Activated naive CD8-positive, alpha-beta T cell treated with anti-CD3 and anti-CD28 coated beads, Interleukin-2, amount 50 U/mL, for 24 hours (primary cell): ENCODE results near the gene ADAM12.
"Not testable (repeated sequence)": the region's sequence is repeated elsewhere in the genome, so short reads cannot be mapped to it uniquely, and the experiment has no call there.

Source experiments
- ATAC-seq: fragments of 150-1000 bp; cut with Tn5 transposase; one replicate; pipeline ENCODE4 v1.10.0; 2021
- DNase-seq: peaks from one replicate; pipeline ENCODE4 v3.0.0; 2021
- H3K27ac Mint-ChIP-seq: one replicate; pipeline ENCODE4 v1.8.0; 2021; ENCODE audit warnings: mild to moderate bottlenecking, mixed read lengths
- H3K27me3 Mint-ChIP-seq: one replicate; pipeline ENCODE4 v1.8.0; 2021; ENCODE audit warnings: mixed read lengths
- H3K36me3 Mint-ChIP-seq: one replicate; pipeline ENCODE4 v1.8.0; 2021; ENCODE audit warnings: low read depth, mixed read lengths
- H3K4me1 Mint-ChIP-seq: one replicate; pipeline ENCODE4 v1.8.0; 2021; ENCODE audit warnings: mixed read lengths
- H3K4me3 Mint-ChIP-seq: one replicate; pipeline ENCODE4 v1.8.0; 2021; ENCODE audit warnings: mild to moderate bottlenecking, moderate library complexity, mixed read lengths
- H3K9me3 Mint-ChIP-seq: one replicate; pipeline ENCODE4 v1.8.0; 2021; ENCODE audit warnings: mixed read lengths

The ADAM12 gene

GRCh38 chr10:126049759-126050700 lies 338.2 kb downstream of the ADAM12 start:
- no peaks in the 10 kb centered on the region for H3K36me3 Mint-ChIP-seq
- H3K27ac Mint-ChIP-seq, result no peak overlapping the region
- DNase-seq (no peak), ATAC-seq (no peak)
- no peaks in the 10 kb centered on the region for H3K9me3 Mint-ChIP-seq
- H3K27me3 Mint-ChIP-seq, result peaks cover 5% of the 10 kb centered on the region
- H3K4me3 Mint-ChIP-seq, result no peak overlapping the region
- no peaks in the 10 kb centered on the region for H3K4me1 Mint-ChIP-seq

GRCh38 chr10:126047749-126048148 lies 340.5 kb downstream of the ADAM12 start:
- not testable (repeated sequence) for H3K36me3 Mint-ChIP-seq, H3K27ac Mint-ChIP-seq, H3K4me3 Mint-ChIP-seq, H3K9me3 Mint-ChIP-seq, H3K4me1 Mint-ChIP-seq, ATAC-seq, H3K27me3 Mint-ChIP-seq, DNase-seq

- DNase-seq (no peak), ATAC-seq (no peak)
- peaks cover 9% of the 10 kb centered on the region for H3K4me1 Mint-ChIP-seq
- no peaks in the 10 kb centered on the region for H3K9me3 Mint-ChIP-seq
- no peak overlapping the region for H3K27ac Mint-ChIP-seq
- H3K36me3 Mint-ChIP-seq, result no peaks in the 10 kb centered on the region
- peaks cover 2% of the 10 kb centered on the region for H3K27me3 Mint-ChIP-seq
- H3K4me3 Mint-ChIP-seq, result no peak overlapping the region
These were observed 341.4 kb downstream of the ADAM12 start for GRCh38 chr10:126046831-126047230.

GRCh38 chr10:126045861-126046260 lies 342.4 kb downstream of the ADAM12 start:
- no peak for ATAC-seq
- Mint-ChIP-seq H3K27me3 (no peaks in the 10 kb centered on the region), H3K4me1 (peaks cover 17% of the 10 kb centered on the region), H3K36me3 (no peaks in the 10 kb centered on the region), H3K4me3 (no peak overlapping the region), H3K27ac (no peak overlapping the region), H3K9me3 (no peaks in the 10 kb centered on the region)
- DNase-seq, result no peak

- no peaks in the 10 kb centered on the region for H3K9me3 Mint-ChIP-seq
- ATAC-seq, result no peak
- no peak overlapping the region for H3K4me3 Mint-ChIP-seq
- H3K27ac Mint-ChIP-seq, result no peak overlapping the region
- DNase-seq, result no peak
- H3K27me3 Mint-ChIP-seq, result no peaks in the 10 kb centered on the region
- H3K36me3 Mint-ChIP-seq, result no peaks in the 10 kb centered on the region
- peaks cover 19% of the 10 kb centered on the region for H3K4me1 Mint-ChIP-seq
These were observed 344.9 kb downstream of the ADAM12 start for GRCh38 chr10:126043389-126043788.

- Mint-ChIP-seq H3K9me3 (no peaks in the 10 kb centered on the region), H3K36me3 (no peaks in the 10 kb centered on the region), H3K4me3 (no peak overlapping the region), H3K27me3 (no peaks in the 10 kb centered on the region), H3K4me1 (peaks cover 19% of the 10 kb centered on the region), H3K27ac (no peak overlapping the region)
- DNase-seq (no peak), ATAC-seq (no peak)
These were observed 345.4 kb downstream of the ADAM12 start for GRCh38 chr10:126042906-126043305.

GRCh38 chr10:126042354-126042753 lies 345.9 kb downstream of the ADAM12 start:
- Mint-ChIP-seq H3K4me3 (peak overlapping the region; percentile 30), H3K4me1 (peaks cover 19% of the 10 kb centered on the region), H3K27me3 (no peaks in the 10 kb centered on the region), H3K27ac (peak overlapping the region; percentile 83), H3K36me3 (no peaks in the 10 kb centered on the region), H3K9me3 (no peaks in the 10 kb centered on the region)
- DNase-seq, result no peak
- ATAC-seq, result peak; percentile 9

GRCh38 chr10:126041804-126042231 lies 346.5 kb downstream of the ADAM12 start:
- H3K27me3 Mint-ChIP-seq, result no peaks in the 10 kb centered on the region
- ATAC-seq, result peak; percentile 97
- no peaks in the 10 kb centered on the region for H3K36me3 Mint-ChIP-seq
- peak overlapping the region; percentile 30 for H3K4me3 Mint-ChIP-seq
- H3K4me1 Mint-ChIP-seq, result peaks cover 19% of the 10 kb centered on the region
- H3K27ac Mint-ChIP-seq, result peak overlapping the region; percentile 83
- peak; percentile 72 for DNase-seq
- no peaks in the 10 kb centered on the region for H3K9me3 Mint-ChIP-seq

GRCh38 chr10:126041117-126041516 lies 347.2 kb downstream of the ADAM12 start:
- no peaks in the 10 kb centered on the region for H3K9me3 Mint-ChIP-seq
- no peaks in the 10 kb centered on the region for H3K36me3 Mint-ChIP-seq
- ATAC-seq, result no peak
- no peak overlapping the region for H3K27ac Mint-ChIP-seq
- no peaks in the 10 kb centered on the region for H3K27me3 Mint-ChIP-seq
- DNase-seq, result no peak
- H3K4me3 Mint-ChIP-seq, result no peak overlapping the region
- H3K4me1 Mint-ChIP-seq, result peaks cover 22% of the 10 kb centered on the region

GRCh38 chr10:126037946-126038345 lies 350.3 kb downstream of the ADAM12 start:
- no peaks in the 10 kb centered on the region for H3K36me3 Mint-ChIP-seq
- peaks cover 3% of the 10 kb centered on the region for H3K27me3 Mint-ChIP-seq
- H3K9me3 Mint-ChIP-seq, result peaks cover 13% of the 10 kb centered on the region
- no peak overlapping the region for H3K27ac Mint-ChIP-seq
- H3K4me3 Mint-ChIP-seq, result no peak overlapping the region
- peaks cover 22% of the 10 kb centered on the region for H3K4me1 Mint-ChIP-seq
- DNase-seq, result no peak
- ATAC-seq, result no peak

GRCh38 chr10:126036515-126036914 lies 351.8 kb downstream of the ADAM12 start:
- DNase-seq, result no peak
- no peak overlapping the region for H3K27ac Mint-ChIP-seq
- H3K4me1 Mint-ChIP-seq, result peaks cover 10% of the 10 kb centered on the region
- H3K4me3 Mint-ChIP-seq, result no peak overlapping the region
- peaks cover 13% of the 10 kb centered on the region for H3K9me3 Mint-ChIP-seq
- H3K36me3 Mint-ChIP-seq, result no peaks in the 10 kb centered on the region
- H3K27me3 Mint-ChIP-seq, result peaks cover 3% of the 10 kb centered on the region
- no peak for ATAC-seq

- DNase-seq (no peak), ATAC-seq (no peak)
- peaks cover 3% of the 10 kb centered on the region for H3K4me1 Mint-ChIP-seq
- H3K9me3 Mint-ChIP-seq, result peaks cover 13% of the 10 kb centered on the region
- no peak overlapping the region for H3K27ac Mint-ChIP-seq
- H3K4me3 Mint-ChIP-seq, result no peak overlapping the region
- no peaks in the 10 kb centered on the region for H3K36me3 Mint-ChIP-seq
- H3K27me3 Mint-ChIP-seq, result peaks cover 3% of the 10 kb centered on the region
These were observed 353.7 kb downstream of the ADAM12 start for GRCh38 chr10:126034586-126034985.

- H3K9me3 Mint-ChIP-seq, result peaks cover 35% of the 10 kb centered on the region
- ATAC-seq, result no peak
- no peaks in the 10 kb centered on the region for H3K36me3 Mint-ChIP-seq
- no peaks in the 10 kb centered on the region for H3K4me1 Mint-ChIP-seq
- peaks cover 3% of the 10 kb centered on the region for H3K27me3 Mint-ChIP-seq
- no peak overlapping the region for H3K4me3 Mint-ChIP-seq
- no peak for DNase-seq
- H3K27ac Mint-ChIP-seq, result no peak overlapping the region
These were observed 358.3 kb downstream of the ADAM12 start for GRCh38 chr10:126029999-126030398.

GRCh38 chr10:126027692-126028091 lies 360.6 kb downstream of the ADAM12 start:
- Mint-ChIP-seq H3K27ac (no peak overlapping the region), H3K4me3 (no peak overlapping the region), H3K9me3 (peaks cover 23% of the 10 kb centered on the region), H3K4me1 (no peaks in the 10 kb centered on the region), H3K36me3 (no peaks in the 10 kb centered on the region), H3K27me3 (peaks cover 4% of the 10 kb centered on the region)
- no peak for ATAC-seq
- DNase-seq, result no peak

GRCh38 chr10:126022841-126023240 lies 365.4 kb downstream of the ADAM12 start:
- Mint-ChIP-seq H3K4me3 (no peak overlapping the region), H3K4me1 (no peaks in the 10 kb centered on the region), H3K36me3 (no peaks in the 10 kb centered on the region), H3K9me3 (peaks cover 16% of the 10 kb centered on the region), H3K27ac (no peak overlapping the region), H3K27me3 (peaks cover 9% of the 10 kb centered on the region)
- ATAC-seq, result no peak
- no peak for DNase-seq
